Measurements from ENCODE around the gene AHCY.
"Not testable (repeated sequence)": the region's sequence is repeated elsewhere in the genome, so short reads cannot be mapped to it uniquely, and the experiment has no call there.

DNA sequence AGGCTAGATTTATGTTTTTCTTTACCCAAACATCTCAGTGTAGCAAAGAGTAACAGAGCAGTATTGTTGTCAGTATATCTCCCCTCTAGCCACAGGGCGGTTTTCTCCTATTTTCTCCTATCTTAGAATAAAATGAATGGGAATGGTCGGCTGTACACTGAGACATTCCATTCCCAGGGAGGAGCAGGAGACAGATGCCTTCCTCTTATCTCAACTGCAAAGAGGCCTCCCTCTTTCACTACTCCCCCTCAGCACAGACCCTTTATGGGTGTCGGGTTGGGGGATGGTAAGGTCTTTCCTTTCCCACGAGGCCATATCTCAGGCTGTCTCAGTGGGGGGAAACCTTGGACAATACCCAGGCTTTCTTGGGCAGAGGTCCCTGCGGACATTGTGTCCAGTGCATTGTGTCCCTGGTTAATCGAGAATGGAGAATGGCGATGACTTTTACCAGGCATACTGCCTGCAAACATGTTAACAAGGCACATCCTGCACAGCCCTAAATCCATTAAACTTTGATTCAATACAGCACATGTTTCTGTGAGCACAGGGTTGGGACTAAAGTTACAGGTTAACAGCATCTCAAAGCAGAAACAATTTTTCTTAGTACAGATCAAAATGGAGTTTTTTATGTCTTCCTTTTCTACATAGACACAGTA lies 50.6 kb downstream of the AHCY start:
- peak; percentile 88 for TF ChIP-seq POLR2AphosphoS5 (IDR thresholded peaks at IDR 0.05)
- TF ChIP-seq, protein P1, sequence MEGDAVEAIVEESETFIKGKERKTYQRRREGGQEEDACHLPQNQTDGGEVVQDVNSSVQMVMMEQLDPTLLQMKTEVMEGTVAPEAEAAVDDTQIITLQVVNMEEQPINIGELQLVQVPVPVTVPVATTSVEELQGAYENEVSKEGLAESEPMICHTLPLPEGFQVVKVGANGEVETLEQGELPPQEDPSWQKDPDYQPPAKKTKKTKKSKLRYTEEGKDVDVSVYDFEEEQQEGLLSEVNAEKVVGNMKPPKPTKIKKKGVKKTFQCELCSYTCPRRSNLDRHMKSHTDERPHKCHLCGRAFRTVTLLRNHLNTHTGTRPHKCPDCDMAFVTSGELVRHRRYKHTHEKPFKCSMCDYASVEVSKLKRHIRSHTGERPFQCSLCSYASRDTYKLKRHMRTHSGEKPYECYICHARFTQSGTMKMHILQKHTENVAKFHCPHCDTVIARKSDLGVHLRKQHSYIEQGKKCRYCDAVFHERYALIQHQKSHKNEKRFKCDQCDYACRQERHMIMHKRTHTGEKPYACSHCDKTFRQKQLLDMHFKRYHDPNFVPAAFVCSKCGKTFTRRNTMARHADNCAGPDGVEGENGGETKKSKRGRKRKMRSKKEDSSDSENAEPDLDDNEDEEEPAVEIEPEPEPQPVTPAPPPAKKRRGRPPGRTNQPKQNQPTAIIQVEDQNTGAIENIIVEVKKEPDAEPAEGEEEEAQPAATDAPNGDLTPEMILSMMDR (IDR thresholded peaks at IDR 0.05) = not testable (repeated sequence)
- TF ChIP-seq POLR2A (IDR thresholded peaks at IDR 0.05) = not testable (repeated sequence)

Data from prostate gland (tissue), 2 donors.